Loucy (cell line): ENCODE measurements around the gene MASTL.

ENCODE experiments used
- H2AFZ ChIP-seq: fragments of 200-600 bp; sonication (generic); 2 replicates; pipeline ENCODE4 v1.6.0; 2016; ENCODE audit warnings: antibody characterized with exemption, mild to moderate bottlenecking, low read length, moderate library complexity
- H3F3A ChIP-seq: fragments of 200-600 bp; 2 replicates; pipeline ENCODE4 v1.6.0; 2016; ENCODE audit warnings: antibody characterized with exemption, low read depth, mild to moderate bottlenecking
- H3K27me3 ChIP-seq: fragments of 200-600 bp; sonication (generic); 2 replicates; pipeline ENCODE4 v1.6.1; 2014; ENCODE audit warnings: low read length, mild to moderate bottlenecking; ENCODE audit not compliant: insufficient read depth, poor library complexity, severe bottlenecking
- H3K36me3 ChIP-seq: fragments of 200-600 bp; sonication (generic); 2 replicates; pipeline ENCODE4 v1.6.1; 2016; ENCODE audit warnings: low read length; ENCODE audit not compliant: insufficient read depth
- H3K4me1 ChIP-seq: fragments of 200-600 bp; sonication (generic); 2 replicates; pipeline ENCODE4 v1.5.1; 2014; ENCODE audit warnings: low read length, mild to moderate bottlenecking; ENCODE audit not compliant: insufficient read depth, poor library complexity, severe bottlenecking
- H3K4me2 ChIP-seq: fragments of 200-600 bp; sonication (generic); 2 replicates; pipeline ENCODE4 v1.6.0; 2014; ENCODE audit warnings: antibody characterized with exemption, low read length, low read depth, mild to moderate bottlenecking; ENCODE audit not compliant: poor library complexity, severe bottlenecking
- H3K4me3 ChIP-seq: fragments of 200-600 bp; sonication (generic); 2 replicates; pipeline ENCODE4 v1.5.1; 2014; ENCODE audit warnings: low read length, mild to moderate bottlenecking, mixed read lengths; ENCODE audit not compliant: poor library complexity, severe bottlenecking
- H3K79me2 ChIP-seq: fragments of 200-600 bp; sonication (generic); 2 replicates; pipeline ENCODE4 v1.6.1; 2014; ENCODE audit warnings: low read length; ENCODE audit not compliant: insufficient read depth
- H3K9ac ChIP-seq: fragments of 200-600 bp; sonication (generic); 2 replicates; pipeline ENCODE4 v1.6.0; 2014; ENCODE audit warnings: mild to moderate bottlenecking, low read depth, low read length, moderate library complexity; ENCODE audit not compliant: poor library complexity, severe bottlenecking
- H3K9me2 ChIP-seq: fragments of 200-600 bp; sonication (generic); replicated peaks from 2 replicates; pipeline ENCODE4 v1.6.1; 2016; ENCODE audit warnings: low read depth, low read length, mixed read lengths
- H3K9me3 ChIP-seq: fragments of 200-600 bp; sonication (generic); 2 replicates; pipeline ENCODE4 v1.6.1; 2014; ENCODE audit warnings: mild to moderate bottlenecking, antibody characterized with exemption, low read length, low read depth; ENCODE audit not compliant: insufficient read depth
- H4K20me1 ChIP-seq: fragments of 200-600 bp; sonication (generic); 2 replicates; pipeline ENCODE4 v1.6.0; 2014; ENCODE audit warnings: antibody characterized with exemption, low read length, mild to moderate bottlenecking; ENCODE audit not compliant: insufficient read depth, poor library complexity, severe bottlenecking
- CTCF ChIP-seq: fragments of 200-600 bp; sonication (generic); conservative IDR thresholded peaks from 2 replicates; pipeline ENCODE4 v1.5.1; 2014; ENCODE audit warnings: mild to moderate bottlenecking, antibody characterized with exemption, low read length
- EZH2phosphoT487 ChIP-seq: fragments of 200-600 bp; IDR thresholded peaks from 2 replicates; pipeline ENCODE4 v1.6.1; 2018; ENCODE audit warnings: antibody characterized with exemption, mild to moderate bottlenecking, moderate library complexity, borderline replicate concordance

MASTL gene

GRCh38 chr10:27188897-27189296 lies 33.7 kb downstream of the MASTL start:
- H4K20me1 ChIP-seq: no peaks in the 10 kb centered on the region
- H3K9ac ChIP-seq: no peak overlapping the region
- no peaks in the 10 kb centered on the region for H3K9me3 ChIP-seq
- H3K9me2 ChIP-seq: no peaks in the 10 kb centered on the region
- no peak overlapping the region for H2AFZ ChIP-seq
- no peak overlapping the region for H3K4me3 ChIP-seq
- no peaks in the 10 kb centered on the region for H3K27me3 ChIP-seq
- no peak overlapping the region for H3K4me2 ChIP-seq
- H3K4me1 ChIP-seq: no peaks in the 10 kb centered on the region
- TF ChIP-seq CTCF: no peak
- TF ChIP-seq EZH2phosphoT487: no peak
- no peaks in the 10 kb centered on the region for H3K79me2 ChIP-seq
- peaks cover 26% of the 10 kb centered on the region; the same call in 1 of the 2 replicates for H3K36me3 ChIP-seq
- H3F3A ChIP-seq: no peaks in the 10 kb centered on the region

DNA sequence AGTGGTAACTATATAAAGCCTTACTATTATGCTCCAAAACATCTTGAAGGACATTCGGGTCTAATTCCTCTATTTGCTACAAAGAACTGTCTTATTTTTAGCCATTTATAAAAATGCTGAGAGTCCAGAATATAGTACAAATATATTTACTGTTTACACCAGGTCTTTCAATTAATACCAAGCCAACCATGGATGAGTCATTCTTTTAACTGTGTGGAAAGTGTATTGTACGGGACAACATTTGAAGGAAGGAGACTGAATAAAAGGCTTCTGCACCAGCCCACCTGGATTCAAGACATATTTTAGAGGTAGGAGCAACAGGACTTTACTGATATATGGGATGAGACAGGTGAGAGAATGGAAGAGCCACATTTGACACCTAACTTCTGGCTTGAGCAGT lies 35.4 kb downstream of the MASTL start:
- Histone ChIP-seq H3K9me3 (no peaks in the 10 kb centered on the region), H3K9ac (no peak overlapping the region), H3K79me2 (no peaks in the 10 kb centered on the region), H3K4me1 (no peaks in the 10 kb centered on the region), H2AFZ (no peak overlapping the region), H3K36me3 (peaks cover 15% of the 10 kb centered on the region; the same call in 1 of the 2 replicates), H4K20me1 (no peaks in the 10 kb centered on the region), H3K27me3 (no peaks in the 10 kb centered on the region), H3K4me2 (no peak overlapping the region), H3K4me3 (no peak overlapping the region), H3F3A (no peaks in the 10 kb centered on the region), H3K9me2 (no peaks in the 10 kb centered on the region)
- TF ChIP-seq EZH2phosphoT487 (no peak), CTCF (no peak)

DNA sequence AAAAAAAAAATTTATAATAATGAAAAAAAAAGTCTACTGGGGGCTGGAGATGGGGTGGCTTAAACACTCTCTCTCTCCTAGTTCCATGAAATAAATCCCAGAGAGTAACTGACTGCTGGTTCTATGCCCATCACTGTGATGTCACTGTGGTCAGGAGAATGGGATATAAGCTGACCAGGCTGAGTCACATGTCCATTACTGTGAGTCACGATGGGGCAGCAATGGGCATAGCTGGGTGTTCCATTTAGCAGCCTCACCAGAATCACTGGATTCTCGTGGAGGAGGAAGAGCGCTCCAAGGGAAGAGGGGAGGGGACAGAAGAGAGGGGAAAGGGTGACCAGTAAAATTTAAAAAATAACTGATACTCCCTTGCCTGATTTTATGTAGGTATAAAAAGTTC lies 37.1 kb downstream of the MASTL start:
- Histone ChIP-seq H3K4me1 (no peaks in the 10 kb centered on the region), H3K27me3 (no peaks in the 10 kb centered on the region), H3K9ac (no peak overlapping the region), H3K4me2 (no peak overlapping the region), H3K36me3 (peaks cover 12% of the 10 kb centered on the region; the same call in 1 of the 2 replicates), H3K79me2 (no peaks in the 10 kb centered on the region), H3K9me3 (no peaks in the 10 kb centered on the region), H3K4me3 (no peak overlapping the region), H4K20me1 (no peaks in the 10 kb centered on the region), H2AFZ (no peak overlapping the region), H3K9me2 (no peaks in the 10 kb centered on the region), H3F3A (no peaks in the 10 kb centered on the region)
- no peak for TF ChIP-seq EZH2phosphoT487
- no peak for TF ChIP-seq CTCF
